H1 (cell line): ENCODE measurements around the gene PRPF18. TPM values are rescaled to one million over a fixed set of nuclear protein-coding genes. Genes with fewer than 3 reads are reported as not detected.

Source experiments
- RFX5 ChIP-seq: IDR thresholded peaks from 2 replicates; pipeline ENCODE4 v1.6.1; 2011; ENCODE audit warnings: low read depth, low read length, improper control_type of control experiment, borderline replicate concordance
- SP1 ChIP-seq: IDR thresholded peaks from 2 replicates; pipeline ENCODE4 v1.6.1; 2011; ENCODE audit warnings: low read depth, low read length
- polyA plus RNA-seq, 7 experiments: library from polyadenylated mRNA; depleted of rRNA in 3 of 7; stranded (reverse) in 5 of 7; unstranded in 2 of 7; fragments of >200 nt in 5 of 7; fragments of 200-250 nt in 2 of 7; gene quantifications; 1 replicate in 5 of 7; 2 replicates in 1 of 7; 4 replicates in 1 of 7; pipeline versions ENCODE4 v1.2.1 to v1.2.3, GENCODE V29; 2011 to 2013; ENCODE audit warnings: missing spikeins in 2 of 7, mixed read lengths in 2 of 7
- total RNA-seq: library from RNA; stranded (reverse); fragmentation: NEBNext Ultra II Directional; extraction: Animal tissue kit (Norgen Biotek cat#: 25700); gene quantifications from 2 replicates; pipeline ENCODE4 v1.2.1, GENCODE V29; 2021
- TF ChIP-seq, protein P1 (sequence below): fragments of 300-600 bp; sonication (generic); IDR thresholded peaks from 2 replicates; pipeline ENCODE4 v1.7.1; 2012; ENCODE audit warnings: low read length, moderate library complexity, mild to moderate bottlenecking, inconsistent platforms; ENCODE audit not compliant: insufficient replicate concordance
- TF ChIP-seq, protein P2 (sequence below): IDR thresholded peaks from 2 replicates; pipeline ENCODE4 v1.6.1; 2011; ENCODE audit warnings: low read length, improper control_type of control experiment

PRPF18 gene
- total and polyA plus RNA-seq, 2 of the 8 experiments (the other 6 are each of a cell fraction or from before 2014, with no cell fraction given) = 3.8 to 12.6 TPM

DNA sequence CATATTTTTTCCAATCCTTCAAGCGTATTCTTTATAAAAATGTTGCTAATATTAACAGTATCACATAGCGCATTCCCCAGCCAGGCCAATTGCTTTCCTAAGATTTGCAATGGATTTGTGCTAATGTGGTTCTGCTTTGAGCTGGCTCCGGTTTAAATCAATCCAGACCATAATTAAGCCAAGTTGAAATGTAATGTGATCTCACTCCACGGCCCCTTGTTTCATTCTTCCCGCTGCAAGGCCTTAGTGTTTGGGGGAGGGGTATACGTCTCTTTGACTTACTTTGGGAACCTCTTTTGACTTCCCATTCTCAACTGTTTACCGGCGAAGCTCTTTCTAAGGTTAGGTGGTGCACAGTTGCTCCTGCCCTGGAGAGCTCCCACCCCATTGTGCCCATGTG lies 86.4 kb downstream of the PRPF18 start (continued):
- TF ChIP-seq, protein P1, sequence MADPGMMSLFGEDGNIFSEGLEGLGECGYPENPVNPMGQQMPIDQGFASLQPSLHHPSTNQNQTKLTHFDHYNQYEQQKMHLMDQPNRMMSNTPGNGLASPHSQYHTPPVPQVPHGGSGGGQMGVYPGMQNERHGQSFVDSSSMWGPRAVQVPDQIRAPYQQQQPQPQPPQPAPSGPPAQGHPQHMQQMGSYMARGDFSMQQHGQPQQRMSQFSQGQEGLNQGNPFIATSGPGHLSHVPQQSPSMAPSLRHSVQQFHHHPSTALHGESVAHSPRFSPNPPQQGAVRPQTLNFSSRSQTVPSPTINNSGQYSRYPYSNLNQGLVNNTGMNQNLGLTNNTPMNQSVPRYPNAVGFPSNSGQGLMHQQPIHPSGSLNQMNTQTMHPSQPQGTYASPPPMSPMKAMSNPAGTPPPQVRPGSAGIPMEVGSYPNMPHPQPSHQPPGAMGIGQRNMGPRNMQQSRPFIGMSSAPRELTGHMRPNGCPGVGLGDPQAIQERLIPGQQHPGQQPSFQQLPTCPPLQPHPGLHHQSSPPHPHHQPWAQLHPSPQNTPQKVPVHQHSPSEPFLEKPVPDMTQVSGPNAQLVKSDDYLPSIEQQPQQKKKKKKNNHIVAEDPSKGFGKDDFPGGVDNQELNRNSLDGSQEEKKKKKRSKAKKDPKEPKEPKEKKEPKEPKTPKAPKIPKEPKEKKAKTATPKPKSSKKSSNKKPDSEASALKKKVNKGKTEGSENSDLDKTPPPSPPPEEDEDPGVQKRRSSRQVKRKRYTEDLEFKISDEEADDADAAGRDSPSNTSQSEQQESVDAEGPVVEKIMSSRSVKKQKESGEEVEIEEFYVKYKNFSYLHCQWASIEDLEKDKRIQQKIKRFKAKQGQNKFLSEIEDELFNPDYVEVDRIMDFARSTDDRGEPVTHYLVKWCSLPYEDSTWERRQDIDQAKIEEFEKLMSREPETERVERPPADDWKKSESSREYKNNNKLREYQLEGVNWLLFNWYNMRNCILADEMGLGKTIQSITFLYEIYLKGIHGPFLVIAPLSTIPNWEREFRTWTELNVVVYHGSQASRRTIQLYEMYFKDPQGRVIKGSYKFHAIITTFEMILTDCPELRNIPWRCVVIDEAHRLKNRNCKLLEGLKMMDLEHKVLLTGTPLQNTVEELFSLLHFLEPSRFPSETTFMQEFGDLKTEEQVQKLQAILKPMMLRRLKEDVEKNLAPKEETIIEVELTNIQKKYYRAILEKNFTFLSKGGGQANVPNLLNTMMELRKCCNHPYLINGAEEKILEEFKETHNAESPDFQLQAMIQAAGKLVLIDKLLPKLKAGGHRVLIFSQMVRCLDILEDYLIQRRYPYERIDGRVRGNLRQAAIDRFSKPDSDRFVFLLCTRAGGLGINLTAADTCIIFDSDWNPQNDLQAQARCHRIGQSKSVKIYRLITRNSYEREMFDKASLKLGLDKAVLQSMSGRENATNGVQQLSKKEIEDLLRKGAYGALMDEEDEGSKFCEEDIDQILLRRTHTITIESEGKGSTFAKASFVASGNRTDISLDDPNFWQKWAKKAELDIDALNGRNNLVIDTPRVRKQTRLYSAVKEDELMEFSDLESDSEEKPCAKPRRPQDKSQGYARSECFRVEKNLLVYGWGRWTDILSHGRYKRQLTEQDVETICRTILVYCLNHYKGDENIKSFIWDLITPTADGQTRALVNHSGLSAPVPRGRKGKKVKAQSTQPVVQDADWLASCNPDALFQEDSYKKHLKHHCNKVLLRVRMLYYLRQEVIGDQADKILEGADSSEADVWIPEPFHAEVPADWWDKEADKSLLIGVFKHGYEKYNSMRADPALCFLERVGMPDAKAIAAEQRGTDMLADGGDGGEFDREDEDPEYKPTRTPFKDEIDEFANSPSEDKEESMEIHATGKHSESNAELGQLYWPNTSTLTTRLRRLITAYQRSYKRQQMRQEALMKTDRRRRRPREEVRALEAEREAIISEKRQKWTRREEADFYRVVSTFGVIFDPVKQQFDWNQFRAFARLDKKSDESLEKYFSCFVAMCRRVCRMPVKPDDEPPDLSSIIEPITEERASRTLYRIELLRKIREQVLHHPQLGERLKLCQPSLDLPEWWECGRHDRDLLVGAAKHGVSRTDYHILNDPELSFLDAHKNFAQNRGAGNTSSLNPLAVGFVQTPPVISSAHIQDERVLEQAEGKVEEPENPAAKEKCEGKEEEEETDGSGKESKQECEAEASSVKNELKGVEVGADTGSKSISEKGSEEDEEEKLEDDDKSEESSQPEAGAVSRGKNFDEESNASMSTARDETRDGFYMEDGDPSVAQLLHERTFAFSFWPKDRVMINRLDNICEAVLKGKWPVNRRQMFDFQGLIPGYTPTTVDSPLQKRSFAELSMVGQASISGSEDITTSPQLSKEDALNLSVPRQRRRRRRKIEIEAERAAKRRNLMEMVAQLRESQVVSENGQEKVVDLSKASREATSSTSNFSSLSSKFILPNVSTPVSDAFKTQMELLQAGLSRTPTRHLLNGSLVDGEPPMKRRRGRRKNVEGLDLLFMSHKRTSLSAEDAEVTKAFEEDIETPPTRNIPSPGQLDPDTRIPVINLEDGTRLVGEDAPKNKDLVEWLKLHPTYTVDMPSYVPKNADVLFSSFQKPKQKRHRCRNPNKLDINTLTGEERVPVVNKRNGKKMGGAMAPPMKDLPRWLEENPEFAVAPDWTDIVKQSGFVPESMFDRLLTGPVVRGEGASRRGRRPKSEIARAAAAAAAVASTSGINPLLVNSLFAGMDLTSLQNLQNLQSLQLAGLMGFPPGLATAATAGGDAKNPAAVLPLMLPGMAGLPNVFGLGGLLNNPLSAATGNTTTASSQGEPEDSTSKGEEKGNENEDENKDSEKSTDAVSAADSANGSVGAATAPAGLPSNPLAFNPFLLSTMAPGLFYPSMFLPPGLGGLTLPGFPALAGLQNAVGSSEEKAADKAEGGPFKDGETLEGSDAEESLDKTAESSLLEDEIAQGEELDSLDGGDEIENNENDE = no peak
- TF ChIP-seq SP1 (0 out of 2 replicates have a peak, but pooled peaks have one; percentile 18), RFX5 (no peak)
- TF ChIP-seq, protein P2, sequence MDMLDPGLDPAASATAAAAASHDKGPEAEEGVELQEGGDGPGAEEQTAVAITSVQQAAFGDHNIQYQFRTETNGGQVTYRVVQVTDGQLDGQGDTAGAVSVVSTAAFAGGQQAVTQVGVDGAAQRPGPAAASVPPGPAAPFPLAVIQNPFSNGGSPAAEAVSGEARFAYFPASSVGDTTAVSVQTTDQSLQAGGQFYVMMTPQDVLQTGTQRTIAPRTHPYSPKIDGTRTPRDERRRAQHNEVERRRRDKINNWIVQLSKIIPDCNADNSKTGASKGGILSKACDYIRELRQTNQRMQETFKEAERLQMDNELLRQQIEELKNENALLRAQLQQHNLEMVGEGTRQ = no peak
